Gastrocnemius medialis (tissue), 4 donors: ENCODE results near the gene PDGFD.

Source experiments
- CTCF ChIP-seq, 5 experiments: fragments of 450-650 bp in 3 of 5; fragments of 200-600 bp in 2 of 5; sonication (generic) in 2 of 5; IDR thresholded peaks in 4 of 5; conservative IDR thresholded peaks in 1 of 5; 1 replicate in 4 of 5; 2 replicates in 1 of 5; pipeline ENCODE4 v1.5.1; 2016 to 2019; ENCODE audit warnings: antibody characterized with exemption in 5 of 5, mild to moderate bottlenecking in 3 of 5, moderate library complexity in 3 of 5
- POLR2A ChIP-seq, 2 donors: fragments of 450-650 bp; IDR thresholded peaks; one replicate each; pipeline ENCODE4 v1.6.1; 2017; ENCODE audit warnings: antibody characterized with exemption in 2 of 2, mild to moderate bottlenecking in 2 of 2, moderate library complexity in 2 of 2

- TF ChIP-seq CTCF (IDR thresholded peaks at IDR 0.05 in 4 of 5, conservative IDR thresholded peaks at IDR 0.05 in 1 of 5) (no peak), POLR2A (IDR thresholded peaks at IDR 0.05) (no peak)
Measured at GRCh38 chr11:103944251-103944940, 219.6 kb downstream of the PDGFD start.
